WTC11 (cell line): ENCODE results near the gene F2. TPM values are rescaled to one million over a fixed set of nuclear protein-coding genes. Genes with fewer than 3 reads are reported as not detected.

Source experiments
- ATAC-seq: fragments of 200-7000 bp; cut with Tn5 transposase; 2 replicates; pipeline ENCODE4 v1.10.0; 2021; ENCODE audit warnings: mild to moderate bottlenecking, moderate library complexity
- CTCF ChIA-PET: fragments of 300-600 bp; sonication (Branson Sonifier 250); formaldehyde crosslinking; loops from one replicate; lab custom pipeline; 2021; ENCODE audit warnings: antibody characterized with exemption; lab: Charles Lee
- POLR2A ChIA-PET: fragments of 350-600 bp; sonication (Branson Sonifier 250); formaldehyde crosslinking; loops from one replicate; lab custom pipeline; 2021; ENCODE audit warnings: antibody characterized with exemption; lab: Charles Lee
- DNase-seq: peaks from one replicate; pipeline ENCODE4 v3.0.0; 2021; ENCODE audit warnings: low spot score
- H3K27ac Mint-ChIP-seq: 2 replicates; pipeline ENCODE4 v1.8.0; 2021; ENCODE audit warnings: mixed read lengths
- H3K27me3 Mint-ChIP-seq: 2 replicates; pipeline ENCODE4 v1.8.0; 2021; ENCODE audit warnings: low read depth, mild to moderate bottlenecking, moderate library complexity, mixed read lengths
- H3K36me3 Mint-ChIP-seq: 2 replicates; pipeline ENCODE4 v1.8.0; 2021; ENCODE audit warnings: mixed read lengths
- H3K4me1 Mint-ChIP-seq: 2 replicates; pipeline ENCODE4 v1.8.0; 2022; ENCODE audit warnings: mixed read lengths
- H3K4me3 Mint-ChIP-seq: 2 replicates; pipeline ENCODE4 v1.8.0; 2021; ENCODE audit warnings: mild to moderate bottlenecking, moderate library complexity, mixed read lengths
- H3K9me3 Mint-ChIP-seq: 2 replicates; pipeline ENCODE4 v1.8.0; 2021; ENCODE audit warnings: mixed read lengths
- ATF3 ChIP-seq: sonication (generic); formaldehyde crosslinking; conservative IDR thresholded peaks from 2 replicates; pipeline ENCODE4 v1.8.1; 2022; ENCODE audit warnings: mild to moderate bottlenecking, missing genetic modification reagents
- E2F4 ChIP-seq: sonication (generic); formaldehyde crosslinking; IDR thresholded peaks from 2 replicates; pipeline ENCODE4 v1.8.1; 2022; ENCODE audit warnings: low read depth, mild to moderate bottlenecking, moderate library complexity, missing genetic modification reagents, borderline replicate concordance
- EMX1 ChIP-seq: fragments of 250-450 bp; sonication (Bioruptor Pico); IDR thresholded peaks from 2 replicates; pipeline ENCODE4 v1.8.0; 2021; ENCODE audit warnings: mild to moderate bottlenecking
- ESRRA ChIP-seq: sonication (generic); formaldehyde crosslinking; IDR thresholded peaks from 2 replicates; pipeline ENCODE4 v1.8.1; 2022; ENCODE audit warnings: mild to moderate bottlenecking, missing genetic modification reagents, borderline replicate concordance
- FOXJ3 ChIP-seq: sonication (generic); formaldehyde crosslinking; IDR thresholded peaks from 2 replicates; pipeline ENCODE4 v1.9.0; 2021; ENCODE audit warnings: missing genetic modification reagents, mild to moderate bottlenecking, borderline replicate concordance
- FOXK1 ChIP-seq: sonication (generic); formaldehyde crosslinking; IDR thresholded peaks from 2 replicates; pipeline ENCODE4 v1.8.0; 2022; ENCODE audit warnings: mild to moderate bottlenecking, moderate library complexity, missing genetic modification reagents
- GABPB1 ChIP-seq: sonication (generic); formaldehyde crosslinking; IDR thresholded peaks from 2 replicates; pipeline ENCODE4 v1.8.1; 2023; ENCODE audit warnings: mild to moderate bottlenecking, missing genetic modification reagents
- HMGA2 ChIP-seq: fragments of 250-450 bp; sonication (Bioruptor Pico); IDR thresholded peaks from 2 replicates; pipeline ENCODE4 v1.4.0; 2021; ENCODE audit warnings: mild to moderate bottlenecking, moderate library complexity
- KAT7 ChIP-seq: sonication (generic); formaldehyde crosslinking; IDR thresholded peaks from 2 replicates; pipeline ENCODE4 v1.8.1; 2023; ENCODE audit warnings: missing genetic modification reagents, mild to moderate bottlenecking, borderline replicate concordance
- MYBL2 ChIP-seq: sonication (generic); formaldehyde crosslinking; IDR thresholded peaks from 2 replicates; pipeline ENCODE4 v1.8.1; 2023; ENCODE audit warnings: mild to moderate bottlenecking, moderate library complexity, missing genetic modification reagents
- OVOL2 ChIP-seq: fragments of 250-450 bp; sonication (Bioruptor Pico); IDR thresholded peaks from 2 replicates; pipeline ENCODE4 v1.9.0; 2021; ENCODE audit warnings: mild to moderate bottlenecking, borderline replicate concordance
- RORB ChIP-seq: fragments of 250-450 bp; sonication (Bioruptor Pico); IDR thresholded peaks from 2 replicates; pipeline ENCODE4 v1.9.0; 2021; ENCODE audit warnings: mild to moderate bottlenecking
- SP1 ChIP-seq: sonication (generic); formaldehyde crosslinking; conservative IDR thresholded peaks from 2 replicates; pipeline ENCODE4 v1.8.1; 2022; ENCODE audit warnings: missing genetic modification reagents
- ZNF138 ChIP-seq: sonication (generic); formaldehyde crosslinking; conservative IDR thresholded peaks from 2 replicates; pipeline ENCODE4 v1.8.1; 2022; ENCODE audit warnings: mild to moderate bottlenecking, moderate library complexity, missing genetic modification reagents
- ZNF232 ChIP-seq: sonication (generic); formaldehyde crosslinking; IDR thresholded peaks from 2 replicates; pipeline ENCODE4 v1.8.0; 2022; ENCODE audit warnings: mild to moderate bottlenecking, missing genetic modification reagents
- ZNF317 ChIP-seq: sonication (generic); formaldehyde crosslinking; IDR thresholded peaks from 2 replicates; pipeline ENCODE4 v1.8.1; 2023; ENCODE audit warnings: low read depth, mild to moderate bottlenecking, moderate library complexity, missing genetic modification reagents, borderline replicate concordance
- ZNF532 ChIP-seq: fragments of 250-450 bp; sonication (Bioruptor Pico); IDR thresholded peaks from 2 replicates; pipeline ENCODE4 v1.9.0; 2021; ENCODE audit warnings: mild to moderate bottlenecking, borderline replicate concordance
- total RNA-seq: library from RNA; stranded (reverse); gene quantifications from 3 replicates; pipeline ENCODE4 v1.2.3, GENCODE V29; 2021
- TF ChIP-seq, protein P1 (sequence below): fragments of 250-450 bp; sonication (Bioruptor Pico); conservative IDR thresholded peaks from 2 replicates; pipeline ENCODE4 v1.9.0; 2021; ENCODE audit warnings: mild to moderate bottlenecking
- TF ChIP-seq, protein P2 (sequence below): sonication (generic); formaldehyde crosslinking; IDR thresholded peaks from 2 replicates; pipeline ENCODE4 v1.8.1; 2022; ENCODE audit warnings: mild to moderate bottlenecking, missing genetic modification reagents, moderate library complexity, borderline replicate concordance
- TF ChIP-seq, protein P3 (sequence below): sonication (generic); formaldehyde crosslinking; IDR thresholded peaks from 2 replicates; pipeline ENCODE4 v1.8.1; 2023; ENCODE audit warnings: mild to moderate bottlenecking, missing genetic modification reagents

F2 gene
- total RNA-seq, 1 experiment from 2014 or later: 0.50 TPM

- TF ChIP-seq ESRRA (CRISPR knock-in tag): 0 out of 2 replicates have a peak, but pooled peaks have one; percentile 33
- TF ChIP-seq ZNF138 (CRISPR knock-in tag): no peak
- TF ChIP-seq FOXJ3 (CRISPR knock-in tag): no peak
- no peak for TF ChIP-seq ZNF317 (CRISPR knock-in tag)
- TF ChIP-seq HMGA2 (CRISPR knock-in tag): no peak
- TF ChIP-seq GABPB1 (CRISPR knock-in tag): peak; percentile 79
- no peak for TF ChIP-seq ATF3
- 0 out of 2 replicates have a peak, but pooled peaks have one; percentile 42 for TF ChIP-seq ZNF232 (CRISPR knock-in tag)
Observed at GRCh38 chr11:46700241-46701077, 18.6 kb upstream of the F2 start, which contains the start of the genes ARHGAP1 and ZNF408 (continued).

DNA sequence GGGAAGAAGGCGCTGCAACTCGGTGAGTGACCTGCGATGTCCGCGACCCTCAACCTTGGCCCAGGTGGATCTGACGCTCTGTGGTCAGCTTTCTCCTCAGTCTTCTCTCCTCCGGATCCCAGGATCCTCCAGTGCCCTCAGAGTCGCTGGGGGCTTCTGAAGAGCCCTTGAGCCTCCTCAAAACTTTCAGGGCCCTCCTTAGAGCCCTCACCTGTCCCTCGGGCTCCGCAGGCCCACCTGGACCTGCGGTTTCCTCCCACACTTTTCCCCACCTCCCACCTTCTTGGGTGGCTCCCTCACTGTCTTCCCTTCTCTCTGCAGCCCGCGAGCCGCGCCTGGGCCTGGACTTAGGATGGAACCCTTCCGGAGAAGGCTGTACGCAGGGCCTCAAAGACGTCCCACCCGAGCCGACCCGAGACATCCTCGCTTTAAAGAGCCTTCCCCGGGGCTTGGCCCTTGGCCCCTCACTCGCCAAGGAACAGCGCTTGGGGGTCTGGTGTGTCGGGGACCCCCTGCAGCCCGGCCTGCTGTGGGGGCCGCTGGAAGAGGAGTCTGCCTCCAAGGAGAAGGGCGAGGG, 17.8 kb upstream of the F2 start:
- H3K27me3 Mint-ChIP-seq: no peaks in the 10 kb centered on the region
- peak overlapping the region; percentile 100 for H3K27ac Mint-ChIP-seq
- H3K9me3 Mint-ChIP-seq: no peaks in the 10 kb centered on the region
- ChIA-PET CTCF (interaction anchor here (0.8 to 2.4 kb wide), 11 partner anchors 13 to 479 kb away, joined by 3 to 8 read pairs (median 4); no protein-coding TSS in a partner anchor), POLR2A (interaction anchor here (0.6 to 1.0 kb wide), 3 partner anchors 18 to 513 kb away, joined by 3 to 4 read pairs (median 3); partner anchors contain the start of genes DDB2 and F2)
- DNase-seq (no peak), ATAC-seq (no peak)
- H3K4me1 Mint-ChIP-seq: peaks cover 11% of the 10 kb centered on the region
- TF ChIP-seq, protein P1, sequence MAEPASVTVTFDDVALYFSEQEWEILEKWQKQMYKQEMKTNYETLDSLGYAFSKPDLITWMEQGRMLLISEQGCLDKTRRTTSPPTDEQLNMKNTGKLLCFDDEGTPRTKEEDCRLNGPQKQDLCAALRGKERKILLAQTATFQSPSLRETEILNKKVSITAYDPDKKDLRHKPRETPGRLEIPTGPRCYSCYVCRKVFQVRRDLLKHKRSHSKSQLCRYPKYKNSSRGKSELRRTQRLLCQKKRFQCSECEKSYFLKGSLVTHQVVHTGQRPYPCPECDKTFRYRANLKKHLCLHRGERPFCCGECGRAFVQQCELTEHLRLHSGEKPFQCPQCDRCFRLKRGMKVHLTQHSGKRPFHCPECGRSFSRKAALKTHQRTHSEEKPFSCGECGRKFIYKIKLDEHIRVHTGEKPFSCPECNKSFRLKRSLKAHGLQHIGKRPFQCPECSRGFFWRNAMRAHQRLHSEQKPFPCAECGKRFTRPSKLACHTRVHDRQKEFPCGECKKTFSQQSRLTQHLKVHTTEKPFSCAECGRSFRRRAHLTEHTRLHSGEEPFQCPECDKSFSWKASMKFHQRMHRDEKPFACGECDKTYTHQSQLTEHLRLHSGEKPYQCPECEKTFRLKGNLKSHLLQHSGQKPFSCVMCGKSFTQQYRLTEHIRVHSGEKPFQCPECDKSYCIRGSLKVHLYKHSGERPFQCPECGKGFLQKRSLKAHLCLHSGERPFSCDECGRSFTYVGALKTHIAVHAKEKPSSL (CRISPR knock-in tag): no peak
- TF ChIP-seq E2F4 (CRISPR knock-in tag) (no peak), MYBL2 (no peak), SP1 (no peak), KAT7 (0 out of 2 replicates have a peak, but pooled peaks have one; percentile 9), EMX1 (no peak)
- H3K36me3 Mint-ChIP-seq: peaks cover 31% of the 10 kb centered on the region
- H3K4me3 Mint-ChIP-seq: peak overlapping the region; percentile 98

DNA sequence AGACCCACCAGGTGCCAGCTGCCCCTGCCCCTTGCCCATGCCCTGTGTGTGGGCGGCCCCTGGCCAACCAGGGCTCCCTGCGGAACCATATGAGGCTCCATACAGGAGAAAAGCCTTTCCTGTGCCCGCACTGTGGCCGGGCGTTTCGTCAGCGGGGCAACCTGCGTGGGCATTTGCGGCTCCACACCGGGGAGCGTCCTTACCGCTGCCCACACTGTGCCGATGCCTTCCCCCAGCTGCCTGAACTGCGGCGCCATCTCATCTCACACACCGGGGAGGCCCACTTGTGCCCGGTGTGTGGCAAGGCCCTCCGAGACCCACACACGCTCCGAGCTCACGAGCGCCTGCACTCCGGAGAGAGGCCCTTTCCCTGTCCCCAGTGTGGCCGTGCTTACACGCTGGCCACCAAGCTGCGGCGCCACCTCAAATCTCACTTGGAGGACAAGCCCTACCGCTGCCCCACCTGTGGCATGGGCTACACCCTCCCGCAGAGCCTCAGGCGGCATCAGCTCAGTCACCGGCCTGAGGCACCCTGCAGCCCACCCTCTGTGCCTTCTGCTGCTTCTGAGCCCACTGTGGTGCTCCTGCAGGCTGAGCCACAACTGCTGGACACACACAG, 13.8 kb upstream of the F2 start:
- Mint-ChIP-seq H3K27ac (no peak overlapping the region), H3K27me3 (no peaks in the 10 kb centered on the region), H3K36me3 (peaks cover 33% of the 10 kb centered on the region), H3K9me3 (no peaks in the 10 kb centered on the region), H3K4me1 (peaks cover 5% of the 10 kb centered on the region), H3K4me3 (no peak overlapping the region)
- ChIA-PET POLR2A (no interaction called here), CTCF (no interaction called here)
- ATAC-seq (no peak), DNase-seq (no peak)
- TF ChIP-seq OVOL2: no peak
- TF ChIP-seq, protein P2, sequence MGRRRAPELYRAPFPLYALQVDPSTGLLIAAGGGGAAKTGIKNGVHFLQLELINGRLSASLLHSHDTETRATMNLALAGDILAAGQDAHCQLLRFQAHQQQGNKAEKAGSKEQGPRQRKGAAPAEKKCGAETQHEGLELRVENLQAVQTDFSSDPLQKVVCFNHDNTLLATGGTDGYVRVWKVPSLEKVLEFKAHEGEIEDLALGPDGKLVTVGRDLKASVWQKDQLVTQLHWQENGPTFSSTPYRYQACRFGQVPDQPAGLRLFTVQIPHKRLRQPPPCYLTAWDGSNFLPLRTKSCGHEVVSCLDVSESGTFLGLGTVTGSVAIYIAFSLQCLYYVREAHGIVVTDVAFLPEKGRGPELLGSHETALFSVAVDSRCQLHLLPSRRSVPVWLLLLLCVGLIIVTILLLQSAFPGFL (CRISPR knock-in tag): no peak
- TF ChIP-seq FOXK1 (CRISPR knock-in tag): no peak
- TF ChIP-seq ZNF532 (CRISPR knock-in tag): no peak
- TF ChIP-seq ZNF317 (CRISPR knock-in tag): no peak
- TF ChIP-seq RORB: no peak
- TF ChIP-seq, protein P3, sequence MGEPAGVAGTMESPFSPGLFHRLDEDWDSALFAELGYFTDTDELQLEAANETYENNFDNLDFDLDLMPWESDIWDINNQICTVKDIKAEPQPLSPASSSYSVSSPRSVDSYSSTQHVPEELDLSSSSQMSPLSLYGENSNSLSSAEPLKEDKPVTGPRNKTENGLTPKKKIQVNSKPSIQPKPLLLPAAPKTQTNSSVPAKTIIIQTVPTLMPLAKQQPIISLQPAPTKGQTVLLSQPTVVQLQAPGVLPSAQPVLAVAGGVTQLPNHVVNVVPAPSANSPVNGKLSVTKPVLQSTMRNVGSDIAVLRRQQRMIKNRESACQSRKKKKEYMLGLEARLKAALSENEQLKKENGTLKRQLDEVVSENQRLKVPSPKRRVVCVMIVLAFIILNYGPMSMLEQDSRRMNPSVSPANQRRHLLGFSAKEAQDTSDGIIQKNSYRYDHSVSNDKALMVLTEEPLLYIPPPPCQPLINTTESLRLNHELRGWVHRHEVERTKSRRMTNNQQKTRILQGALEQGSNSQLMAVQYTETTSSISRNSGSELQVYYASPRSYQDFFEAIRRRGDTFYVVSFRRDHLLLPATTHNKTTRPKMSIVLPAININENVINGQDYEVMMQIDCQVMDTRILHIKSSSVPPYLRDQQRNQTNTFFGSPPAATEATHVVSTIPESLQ (CRISPR knock-in tag): no peak
